Stomach (tissue), 4 donors: ENCODE data around the gene ING3.

ENCODE experiments used
- EP300 ChIP-seq: sonication (generic); formaldehyde crosslinking; IDR thresholded peaks from one replicate; pipeline ENCODE4 v1.6.1; 2017; ENCODE audit warnings: antibody characterized with exemption
- POLR2A ChIP-seq, 4 donors: fragments of 450-650 bp; IDR thresholded peaks; one replicate each; pipeline ENCODE4 v1.6.1; 2016; ENCODE audit warnings: antibody characterized with exemption in 4 of 4, control low read depth in 2 of 4, mild to moderate bottlenecking in 1 of 4, moderate library complexity in 1 of 4
- POLR2AphosphoS5 ChIP-seq, 3 donors: sonication (generic); formaldehyde crosslinking; IDR thresholded peaks; one replicate each; pipeline ENCODE4 v1.6.1; 2016; ENCODE audit warnings: antibody characterized with exemption in 3 of 3
- TF ChIP-seq, protein P1 (sequence below), 7 experiments: fragments of 450-650 bp in 4 of 7; fragments of 200-600 bp in 3 of 7; sonication (generic) in 3 of 7; IDR thresholded peaks; one replicate each; pipeline ENCODE4 v1.5.1; 2016 to 2019; ENCODE audit warnings: antibody characterized with exemption in 7 of 7, control low read depth in 2 of 7, mild to moderate bottlenecking in 1 of 7

- TF ChIP-seq POLR2AphosphoS5 (IDR thresholded peaks at IDR 0.05): no peak
- TF ChIP-seq, protein P1, sequence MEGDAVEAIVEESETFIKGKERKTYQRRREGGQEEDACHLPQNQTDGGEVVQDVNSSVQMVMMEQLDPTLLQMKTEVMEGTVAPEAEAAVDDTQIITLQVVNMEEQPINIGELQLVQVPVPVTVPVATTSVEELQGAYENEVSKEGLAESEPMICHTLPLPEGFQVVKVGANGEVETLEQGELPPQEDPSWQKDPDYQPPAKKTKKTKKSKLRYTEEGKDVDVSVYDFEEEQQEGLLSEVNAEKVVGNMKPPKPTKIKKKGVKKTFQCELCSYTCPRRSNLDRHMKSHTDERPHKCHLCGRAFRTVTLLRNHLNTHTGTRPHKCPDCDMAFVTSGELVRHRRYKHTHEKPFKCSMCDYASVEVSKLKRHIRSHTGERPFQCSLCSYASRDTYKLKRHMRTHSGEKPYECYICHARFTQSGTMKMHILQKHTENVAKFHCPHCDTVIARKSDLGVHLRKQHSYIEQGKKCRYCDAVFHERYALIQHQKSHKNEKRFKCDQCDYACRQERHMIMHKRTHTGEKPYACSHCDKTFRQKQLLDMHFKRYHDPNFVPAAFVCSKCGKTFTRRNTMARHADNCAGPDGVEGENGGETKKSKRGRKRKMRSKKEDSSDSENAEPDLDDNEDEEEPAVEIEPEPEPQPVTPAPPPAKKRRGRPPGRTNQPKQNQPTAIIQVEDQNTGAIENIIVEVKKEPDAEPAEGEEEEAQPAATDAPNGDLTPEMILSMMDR (IDR thresholded peaks at IDR 0.05): no peak
- TF ChIP-seq POLR2A (IDR thresholded peaks at IDR 0.05): no peak
- no peak for TF ChIP-seq EP300
These were observed 34.0 kb upstream of the ING3 start for GRCh38 chr7:120916538-120916937.
